ENCODE results near the gene BLTP2. TPM values are rescaled to one million over a fixed set of nuclear protein-coding genes. Genes with fewer than 3 reads are reported as not detected.

Gene BLTP2
- total RNA-seq, 1 experiment from 2014 or later, result 140 TPM

DNA sequence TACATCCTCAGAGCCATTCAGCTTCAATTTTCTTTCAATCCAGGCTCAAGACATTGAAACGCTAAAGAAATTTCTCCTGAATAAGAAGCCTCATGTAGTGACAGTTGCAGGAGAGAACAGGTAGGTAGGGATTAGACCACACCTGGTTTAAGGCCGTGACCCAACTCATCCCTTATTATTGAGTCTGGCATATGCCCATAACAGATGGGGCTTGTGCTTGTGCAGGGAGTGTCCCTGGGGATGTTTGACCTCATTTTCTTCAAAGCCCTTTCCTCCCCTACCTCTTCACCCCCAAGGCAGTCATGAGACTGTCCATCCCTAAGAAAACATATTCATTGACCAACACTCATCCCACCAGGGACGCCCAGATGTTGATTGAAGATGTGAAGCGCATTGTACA is 41.3 kb upstream of the BLTP2 start:
- CTCF ChIA-PET, result no interaction called here
- no peak for TF ChIP-seq SIN3A (IDR thresholded peaks at IDR 0.05; ENCODE audit: low read depth)
- no peak for TF ChIP-seq SRF (IDR thresholded peaks at IDR 0.05; ENCODE audit: low read depth)
- no peak for TF ChIP-seq JUND (IDR thresholded peaks at IDR 0.05)
- TF ChIP-seq EZH2phosphoT487 (IDR thresholded peaks at IDR 0.05; ENCODE audit: borderline replicate concordance), result no peak

DNA sequence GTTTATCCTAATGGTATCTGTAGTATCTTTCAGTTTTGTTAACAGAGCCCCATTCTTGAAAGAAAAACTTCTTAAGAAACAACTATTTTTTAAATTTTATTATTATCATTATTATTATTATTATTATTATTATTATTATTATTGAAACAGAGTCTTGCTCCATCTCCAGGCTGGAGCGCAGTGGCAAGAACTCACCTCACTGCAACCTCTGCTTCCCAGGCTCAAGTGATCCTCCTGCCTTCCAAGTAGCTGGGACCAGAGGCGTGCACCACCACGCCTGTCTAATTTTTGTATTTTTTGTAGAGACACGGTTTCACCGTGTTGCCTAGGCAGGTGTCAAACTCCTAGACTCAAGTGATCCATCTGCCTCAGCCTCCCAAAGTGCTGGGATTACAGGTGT is 40.4 kb upstream of the BLTP2 start:
- TF ChIP-seq SRF (IDR thresholded peaks at IDR 0.05; ENCODE audit: low read depth) (no peak), POLR2A (IDR thresholded peaks at IDR 0.05; ENCODE audit: borderline replicate concordance, extremely low read depth, insufficient read depth, insufficient read length) (no peak), ZNF274 (IDR thresholded peaks at IDR 0.05; ENCODE audit: low read depth, low read length) (no peak), SP1 (IDR thresholded peaks at IDR 0.05; ENCODE audit: low read depth) (no peak), CEBPB (IDR thresholded peaks at IDR 0.05; ENCODE audit: low read depth) (no peak)
- TF ChIP-seq, protein P1, sequence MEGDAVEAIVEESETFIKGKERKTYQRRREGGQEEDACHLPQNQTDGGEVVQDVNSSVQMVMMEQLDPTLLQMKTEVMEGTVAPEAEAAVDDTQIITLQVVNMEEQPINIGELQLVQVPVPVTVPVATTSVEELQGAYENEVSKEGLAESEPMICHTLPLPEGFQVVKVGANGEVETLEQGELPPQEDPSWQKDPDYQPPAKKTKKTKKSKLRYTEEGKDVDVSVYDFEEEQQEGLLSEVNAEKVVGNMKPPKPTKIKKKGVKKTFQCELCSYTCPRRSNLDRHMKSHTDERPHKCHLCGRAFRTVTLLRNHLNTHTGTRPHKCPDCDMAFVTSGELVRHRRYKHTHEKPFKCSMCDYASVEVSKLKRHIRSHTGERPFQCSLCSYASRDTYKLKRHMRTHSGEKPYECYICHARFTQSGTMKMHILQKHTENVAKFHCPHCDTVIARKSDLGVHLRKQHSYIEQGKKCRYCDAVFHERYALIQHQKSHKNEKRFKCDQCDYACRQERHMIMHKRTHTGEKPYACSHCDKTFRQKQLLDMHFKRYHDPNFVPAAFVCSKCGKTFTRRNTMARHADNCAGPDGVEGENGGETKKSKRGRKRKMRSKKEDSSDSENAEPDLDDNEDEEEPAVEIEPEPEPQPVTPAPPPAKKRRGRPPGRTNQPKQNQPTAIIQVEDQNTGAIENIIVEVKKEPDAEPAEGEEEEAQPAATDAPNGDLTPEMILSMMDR (IDR thresholded peaks at IDR 0.05 in 2 of 3, conservative IDR thresholded peaks at IDR 0.05 in 1 of 3; ENCODE audit: borderline replicate concordance in 1 of 3, insufficient read depth in 1 of 3, low read depth in 2 of 3, low read length in 2 of 3), result no peak
- TF ChIP-seq, protein P2, sequence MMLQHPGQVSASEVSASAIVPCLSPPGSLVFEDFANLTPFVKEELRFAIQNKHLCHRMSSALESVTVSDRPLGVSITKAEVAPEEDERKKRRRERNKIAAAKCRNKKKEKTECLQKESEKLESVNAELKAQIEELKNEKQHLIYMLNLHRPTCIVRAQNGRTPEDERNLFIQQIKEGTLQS (IDR thresholded peaks at IDR 0.05), result no peak
- H3K9me3 ChIP-seq (ENCODE audit: control insufficient read depth in 1 of 2, insufficient read depth in 1 of 2, low read depth in 1 of 2, low read length in 2 of 2), result no peaks in the 10 kb centered on the region
- ChIA-PET POLR2A (no interaction called here), CTCF (no interaction called here), RAD21 (ENCODE audit: low non-redundant PET in 1 of 2, low total read pairs in 2 of 2, uncharacterized antibody in 2 of 2, unreplicated experiment in 2 of 2) (no interaction called here)
- ATAC-seq, result no peak
- no peak for DNase-seq (ENCODE audit: low read depth, low spot score)
- H3K27me3 ChIP-seq (ENCODE audit: insufficient read depth, low read length), result no peaks in the 10 kb centered on the region
- no peaks in the 10 kb centered on the region for H3K9me2 ChIP-seq (ENCODE audit: insufficient read depth)
- no peak overlapping the region for H3K9ac ChIP-seq (ENCODE audit: low read length)
- intact Hi-C loops (cut with micrococcal nuclease), result no loop called here
- BruUV-seq (replicated peaks), result no TSS peak
- H2AFZ ChIP-seq (ENCODE audit: low read depth, low read length, poor library complexity, severe bottlenecking), result no peak overlapping the region
- no peak overlapping the region for H3K4me2 ChIP-seq (ENCODE audit: low read length)
- H3K36me3 ChIP-seq (ENCODE audit: control insufficient read depth in 1 of 2, insufficient read depth in 2 of 2, low read length in 2 of 2), result peaks cover 86 to 88% of the 10 kb centered on the region in 2 experiments
- H3K79me2 ChIP-seq (ENCODE audit: insufficient read depth, low read length), result no peaks in the 10 kb centered on the region
- H3K4me1 ChIP-seq (ENCODE audit: control insufficient read depth in 1 of 2, insufficient read depth in 2 of 2, low read length in 2 of 2), result no peaks in the 10 kb centered on the region
- no peak overlapping the region for H3K27ac ChIP-seq (ENCODE audit: low read depth, low read length)
- no peaks in the 10 kb centered on the region for H4K20me1 ChIP-seq (ENCODE audit: insufficient read depth)
- no peak overlapping the region for H3K4me3 ChIP-seq (replicated peaks in 1 of 2; ENCODE audit: low read depth in 1 of 2, low read length in 2 of 2)

More for the DNA sequence above, 41.3 kb upstream of the BLTP2 start:
- no peak for DNase-seq (ENCODE audit: low read depth, low spot score)
- Histone ChIP-seq H2AFZ (ENCODE audit: low read depth, low read length, poor library complexity, severe bottlenecking) (no peak overlapping the region), H3K9me2 (ENCODE audit: insufficient read depth) (no peaks in the 10 kb centered on the region), H4K20me1 (ENCODE audit: insufficient read depth) (no peaks in the 10 kb centered on the region), H3K9me3 (ENCODE audit: control insufficient read depth in 1 of 2, insufficient read depth in 1 of 2, low read depth in 1 of 2, low read length in 2 of 2) (no peaks in the 10 kb centered on the region), H3K79me2 (ENCODE audit: insufficient read depth, low read length) (no peaks in the 10 kb centered on the region), H3K4me1 (ENCODE audit: control insufficient read depth in 1 of 2, insufficient read depth in 2 of 2, low read length in 2 of 2) (no peaks in the 10 kb centered on the region), H3K4me3 (replicated peaks in 1 of 2; ENCODE audit: low read depth in 1 of 2, low read length in 2 of 2) (no peak overlapping the region), H3K4me2 (ENCODE audit: low read length) (no peak overlapping the region), H3K9ac (ENCODE audit: low read length) (no peak overlapping the region), H3K36me3 (ENCODE audit: control insufficient read depth in 1 of 2, insufficient read depth in 2 of 2, low read length in 2 of 2) (peaks cover 85 to 91% of the 10 kb centered on the region in 2 experiments), H3K27ac (ENCODE audit: low read depth, low read length) (no peak overlapping the region), H3K27me3 (ENCODE audit: insufficient read depth, low read length) (no peaks in the 10 kb centered on the region)
- no peak for ATAC-seq
- POLR2A ChIA-PET, result no interaction called here
- RAD21 ChIA-PET (ENCODE audit: low non-redundant PET in 1 of 2, low total read pairs in 2 of 2, uncharacterized antibody in 2 of 2, unreplicated experiment in 2 of 2), result no interaction called here
- BruUV-seq (replicated peaks), result no TSS peak
- intact Hi-C loops (cut with micrococcal nuclease), result no loop called here

Measured in HCT116 (cell line).